Loucy (cell line): ENCODE data around the gene GNG2.

Experiments
- CTCF ChIP-seq: fragments of 200-600 bp; sonication (generic); conservative IDR thresholded peaks from 2 replicates; pipeline ENCODE4 v1.5.1; 2014; ENCODE audit warnings: mild to moderate bottlenecking, antibody characterized with exemption, low read length
- EZH2phosphoT487 ChIP-seq: fragments of 200-600 bp; IDR thresholded peaks from 2 replicates; pipeline ENCODE4 v1.6.1; 2018; ENCODE audit warnings: antibody characterized with exemption, mild to moderate bottlenecking, moderate library complexity, borderline replicate concordance

- no peak for TF ChIP-seq CTCF
- no peak for TF ChIP-seq EZH2phosphoT487
Measured at GRCh38 chr14:51917193-51917592, 56.8 kb downstream of the GNG2 start.
